ENCODE results near the gene CCNA2.
A peak's percentile ranks its signal among the peaks of the same experiment; 100 is the strongest.

Gene CCNA2

GRCh38 chr4:121784975-121785374, 38.7 kb downstream of the CCNA2 start:
- no peak for TF ChIP-seq CTCF (IDR thresholded peaks at IDR 0.05; ENCODE audit: low read depth, low read length, missing control alignments)
- in situ Hi-C loops (cut with HindIII; ENCODE audit: low sequenced_read_pairs) = no loop called here
- DNase-seq (ENCODE audit: low read depth) = peak; percentile 98
- no peak overlapping the region for H3K4me3 ChIP-seq (ENCODE audit: low read depth, low read length)

DNA sequence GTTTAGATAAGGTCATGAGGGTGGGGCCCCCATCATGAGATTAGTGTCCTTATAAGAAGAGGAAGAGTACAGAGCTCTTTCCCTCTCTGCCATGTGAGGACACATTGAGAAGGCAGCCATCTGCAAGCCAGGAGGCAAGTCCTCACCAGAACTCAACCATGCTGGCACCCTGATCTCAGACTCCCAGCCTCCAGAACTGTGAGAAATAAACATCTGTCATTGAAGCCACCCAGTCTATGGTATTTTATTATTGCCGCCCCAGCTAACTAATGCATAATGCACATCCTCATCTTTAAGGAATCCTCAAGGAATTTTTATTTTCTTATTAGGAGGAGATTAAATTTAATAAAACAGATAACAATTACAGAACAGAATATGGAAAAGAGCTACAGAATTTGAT, 39.3 kb downstream of the CCNA2 start:
- no peak for TF ChIP-seq CTCF (IDR thresholded peaks at IDR 0.05; ENCODE audit: low read depth, low read length, missing control alignments)
- DNase-seq (ENCODE audit: low read depth) = no peak
- H3K4me3 ChIP-seq (ENCODE audit: low read depth, low read length) = no peak overlapping the region
- in situ Hi-C loops (cut with HindIII; ENCODE audit: low sequenced_read_pairs) = no loop called here

- no peak for DNase-seq (ENCODE audit: low read depth)
- H3K4me3 ChIP-seq (ENCODE audit: low read depth, low read length) = no peak overlapping the region
- in situ Hi-C loops (cut with HindIII; ENCODE audit: low sequenced_read_pairs) = no loop called here
- no peak for TF ChIP-seq CTCF (IDR thresholded peaks at IDR 0.05; ENCODE audit: low read depth, low read length, missing control alignments)
Observed at GRCh38 chr4:121783210-121783609, 40.5 kb downstream of the CCNA2 start.

GRCh38 chr4:121778991-121779628, 44.6 kb downstream of the CCNA2 start:
- DNase-seq (ENCODE audit: low read depth) = no peak
- TF ChIP-seq CTCF (IDR thresholded peaks at IDR 0.05; ENCODE audit: low read depth, low read length, missing control alignments) = no peak
- in situ Hi-C loops (cut with HindIII; ENCODE audit: low sequenced_read_pairs) = no loop called here

DNA sequence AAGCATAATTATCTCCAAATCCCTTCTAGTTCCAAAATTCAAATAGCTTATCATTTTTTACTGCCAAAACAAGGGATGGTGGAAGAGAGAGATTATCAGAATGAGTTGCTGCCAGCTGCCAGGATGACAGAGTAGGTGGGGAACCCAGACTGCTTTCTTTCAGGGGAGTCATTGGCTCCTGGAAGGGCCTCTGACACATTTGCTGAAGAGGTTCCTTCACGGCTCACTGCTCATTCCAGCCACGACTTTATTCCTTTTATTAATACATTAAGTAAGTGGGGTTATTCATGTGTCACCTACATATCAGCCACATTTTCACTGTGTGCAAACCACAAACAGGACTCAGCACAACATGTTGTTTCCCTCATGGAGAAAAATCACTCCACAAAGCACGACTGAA, 46.1 kb downstream of the CCNA2 start:
- no peak for DNase-seq (ENCODE audit: low read depth)
- in situ Hi-C loops (cut with HindIII; ENCODE audit: low sequenced_read_pairs) = no loop called here
- no peak overlapping the region for H3K4me3 ChIP-seq (ENCODE audit: low read depth, low read length)
- no peak for TF ChIP-seq CTCF (IDR thresholded peaks at IDR 0.05; ENCODE audit: low read depth, low read length, missing control alignments)

More at GRCh38 chr4:121778991-121779628, 44.6 kb downstream of the CCNA2 start:
- H3K4me3 ChIP-seq (ENCODE audit: low read depth, low read length) = no peak overlapping the region

DNA sequence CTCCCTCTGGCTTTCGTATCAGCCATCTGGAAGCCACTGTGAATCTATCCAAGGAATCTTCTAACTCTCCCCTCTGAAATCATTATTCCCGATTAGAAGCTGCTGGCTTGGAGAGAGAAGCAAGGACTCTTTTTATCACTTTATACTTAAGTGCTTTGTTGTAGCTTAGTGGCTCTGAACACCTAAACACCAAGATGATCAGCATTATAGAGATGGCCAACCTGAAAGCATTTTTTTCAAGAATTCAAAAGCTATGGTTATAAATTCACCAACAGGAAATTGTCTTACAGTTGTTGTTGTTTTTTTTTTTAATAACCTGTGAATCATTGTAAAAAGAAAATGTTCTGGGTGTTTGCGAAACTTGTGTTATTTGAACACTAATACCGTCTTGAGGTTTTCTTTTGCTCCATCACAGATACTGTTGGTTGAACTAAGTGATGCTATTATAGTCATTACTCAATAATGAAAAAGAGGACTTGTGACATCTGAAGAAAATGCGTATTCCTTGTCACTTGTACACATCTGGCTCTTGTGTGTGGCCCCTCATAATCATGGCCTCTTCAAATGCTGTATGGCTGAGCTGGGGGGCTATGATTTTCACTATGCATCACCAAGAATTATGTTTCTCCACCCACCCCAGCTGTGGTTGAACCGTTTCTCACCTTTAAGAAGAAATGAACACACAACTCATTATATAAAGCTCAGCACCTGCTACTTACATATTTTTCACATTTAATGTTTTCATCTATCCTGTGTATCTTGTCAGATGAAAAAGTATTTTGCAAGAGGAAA, 46.9 kb downstream of the CCNA2 start:
- in situ Hi-C loops (cut with HindIII; ENCODE audit: low sequenced_read_pairs) = no loop called here
- no peak for DNase-seq (ENCODE audit: low read depth)
- H3K4me3 ChIP-seq (ENCODE audit: low read depth, low read length) = no peak overlapping the region
- TF ChIP-seq CTCF (IDR thresholded peaks at IDR 0.05; ENCODE audit: low read depth, low read length, missing control alignments) = no peak
